Tibial nerve (tissue), 3 donors: ENCODE results near the gene P3R3URF.

Experiments used
- CTCF ChIP-seq, 5 experiments: fragments of 200-600 bp in 3 of 5; fragments of 450-650 bp in 2 of 5; sonication (generic) in 3 of 5; IDR thresholded peaks; one replicate each; pipeline ENCODE4 v1.5.1; 2016 to 2019; ENCODE audit warnings: antibody characterized with exemption in 5 of 5, mild to moderate bottlenecking in 3 of 5, moderate library complexity in 2 of 5
- POLR2A ChIP-seq, 2 donors: fragments of 450-650 bp; IDR thresholded peaks; one replicate each; pipeline ENCODE4 v1.6.1; 2017; ENCODE audit warnings: antibody characterized with exemption in 2 of 2, mild to moderate bottlenecking in 2 of 2, moderate library complexity in 2 of 2

GRCh38 chr1:46180082-46180616 is 3.9 kb upstream of the P3R3URF start:
- no peak for TF ChIP-seq CTCF (IDR thresholded peaks at IDR 0.05)
- TF ChIP-seq POLR2A (IDR thresholded peaks at IDR 0.05) = no peak
